Fibroblast of the conjunctiva (primary cell): ENCODE data around the gene ADPRM.
"Not testable (repeated sequence)": the region's sequence is repeated elsewhere in the genome, so short reads cannot be mapped to it uniquely, and the experiment has no call there.

ENCODE experiments used
- DNase-seq: peaks from one replicate; pipeline ENCODE4 v3.0.0-alpha.2; 2010; ENCODE audit warnings: low read depth

The ADPRM gene

DNA sequence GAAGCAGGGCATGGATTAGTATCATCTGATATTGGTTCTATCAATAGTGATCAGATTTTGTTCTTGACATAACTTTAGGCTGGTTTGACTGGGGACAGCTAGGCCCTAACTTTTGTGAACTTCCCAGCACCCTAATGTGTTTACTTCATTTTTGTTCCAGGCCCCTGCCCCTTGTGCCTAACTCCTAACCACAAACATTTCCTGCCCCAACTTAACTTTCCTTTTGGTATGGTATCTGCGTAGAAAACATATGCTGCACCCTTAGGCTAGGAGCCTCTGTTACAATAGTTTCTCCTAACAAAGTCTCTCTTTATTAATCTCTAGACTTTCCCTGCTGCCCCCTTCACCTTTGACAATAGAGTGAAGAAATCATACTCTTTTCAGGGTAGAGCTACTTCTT is 2.5 kb downstream of the ADPRM start:
- no peak for DNase-seq

DNA sequence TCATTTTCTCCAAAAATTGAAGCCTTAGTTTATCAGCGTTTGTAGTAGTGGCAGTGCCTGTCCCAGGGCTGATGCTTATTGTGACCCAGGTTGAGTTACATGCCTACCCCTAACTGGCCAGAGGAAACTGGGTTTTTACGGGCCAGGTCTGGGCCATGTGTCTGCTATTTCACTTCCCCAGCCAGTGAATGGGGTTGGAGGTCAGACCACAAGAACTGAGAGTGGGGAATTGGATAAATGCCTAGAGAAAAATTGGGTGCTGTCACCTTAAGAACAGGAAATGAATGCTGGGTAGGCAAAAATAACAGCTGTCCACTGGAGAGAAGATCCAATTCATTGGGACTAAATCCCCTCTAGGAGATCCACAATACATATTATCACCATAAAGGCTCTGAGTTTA is 5.2 kb downstream of the ADPRM start:
- DNase-seq = no peak

DNA sequence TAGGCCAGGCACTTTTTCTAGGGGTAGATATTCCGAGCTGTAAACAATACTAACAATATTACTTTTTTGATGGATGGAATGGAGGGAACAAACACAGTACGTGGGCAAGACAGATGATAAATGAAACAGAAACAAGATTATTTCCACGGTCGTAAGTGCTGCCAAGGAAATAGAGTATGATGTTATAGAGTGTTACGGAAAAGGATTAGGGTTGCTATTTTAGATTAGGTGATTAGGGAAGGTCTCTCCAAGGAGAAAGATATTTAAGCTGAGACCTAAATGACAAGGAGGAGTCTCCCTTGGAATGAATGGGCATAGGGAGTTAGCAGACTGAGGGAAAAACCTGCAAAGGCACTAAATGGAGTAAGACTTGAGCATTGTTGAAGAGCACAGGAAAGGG is 8.3 kb downstream of the ADPRM start:
- DNase-seq = no peak

DNA sequence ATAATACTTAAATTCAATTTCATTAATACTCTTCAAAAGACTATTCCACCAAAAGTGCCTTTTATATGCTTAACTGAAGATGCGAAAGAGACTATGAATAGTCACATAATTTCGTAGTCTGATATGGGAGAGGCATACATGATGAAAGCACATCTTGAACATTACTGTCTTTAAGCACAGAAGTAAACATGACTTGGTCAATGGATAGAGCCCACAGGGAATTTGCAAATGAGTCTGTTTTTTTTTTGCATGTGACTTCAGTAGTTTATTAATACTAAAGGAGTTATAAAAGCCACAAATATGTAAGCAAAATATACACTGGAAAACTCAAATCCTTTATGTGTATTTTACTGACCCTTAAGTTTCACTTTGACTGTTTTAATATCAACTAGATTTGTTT is 15.9 kb downstream of the ADPRM start:
- DNase-seq = no peak

DNA sequence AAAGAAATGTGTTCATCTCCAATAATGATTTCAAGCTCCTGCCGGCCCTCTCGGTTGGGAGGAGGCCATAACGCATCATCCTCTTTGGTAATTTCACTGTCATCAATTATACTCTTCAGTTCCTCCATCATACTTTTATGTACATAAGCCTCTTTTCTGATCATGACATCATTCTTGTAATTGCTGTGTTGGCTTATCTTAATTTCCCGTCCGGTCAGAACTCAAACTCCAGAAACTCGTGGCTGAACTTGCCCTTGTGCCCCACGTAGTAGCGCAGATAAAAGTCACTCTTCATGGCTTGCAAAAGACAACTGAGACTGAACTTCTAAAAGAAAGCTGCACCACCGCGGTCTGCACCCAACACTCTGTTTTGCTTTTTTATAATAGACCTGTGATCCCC is 18.8 kb downstream of the ADPRM start:
- no peak for DNase-seq

DNA sequence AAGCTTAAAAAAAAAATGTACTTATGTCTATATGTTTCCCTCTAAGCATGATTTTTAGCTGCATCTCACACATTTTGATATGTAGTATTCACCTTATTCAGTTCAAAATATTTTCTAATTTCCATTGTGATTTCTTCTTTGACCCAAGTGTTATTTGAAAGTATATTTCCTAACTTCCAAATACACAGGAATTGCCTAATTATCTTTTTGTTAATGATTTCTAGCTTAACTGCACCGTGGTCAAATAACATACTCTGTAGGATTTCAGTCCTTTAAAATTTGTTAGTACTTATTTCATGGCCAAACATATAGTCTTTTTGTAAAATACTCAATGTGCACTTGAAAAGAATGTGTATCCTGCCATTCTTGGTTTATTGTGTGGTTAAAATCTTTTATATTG is 21.2 kb downstream of the ADPRM start:
- DNase-seq = no peak

DNA sequence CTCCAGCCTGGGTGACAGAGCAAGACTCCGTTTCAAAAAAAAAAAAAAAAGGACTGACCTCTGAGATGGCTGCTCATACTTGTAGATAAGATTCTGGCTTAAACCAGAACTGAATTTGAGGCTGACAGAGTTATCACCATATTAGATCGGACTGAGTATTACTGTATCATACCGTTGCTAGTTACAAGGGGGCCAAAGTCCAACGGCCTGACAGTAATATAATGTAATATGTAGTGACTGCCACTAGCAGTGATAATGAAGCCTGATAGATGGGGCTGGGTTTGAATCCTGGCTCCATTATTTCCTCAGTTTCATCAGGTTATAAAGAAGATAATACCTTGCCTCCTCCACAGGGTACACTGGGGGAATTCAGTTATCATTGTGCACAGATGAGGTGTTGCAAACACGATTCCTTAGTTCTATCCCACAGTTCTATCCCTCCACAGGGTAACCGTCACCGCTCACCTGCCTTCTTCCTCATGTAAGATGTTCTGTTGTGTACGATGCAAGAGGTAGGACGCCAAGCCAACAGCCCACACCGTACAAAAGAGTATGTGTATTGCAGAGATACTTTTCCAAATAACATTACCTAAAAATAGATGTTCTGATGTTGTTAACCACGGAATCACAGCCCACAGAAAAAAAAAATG is 27.3 kb downstream of the ADPRM start:
- DNase-seq = no peak

DNA sequence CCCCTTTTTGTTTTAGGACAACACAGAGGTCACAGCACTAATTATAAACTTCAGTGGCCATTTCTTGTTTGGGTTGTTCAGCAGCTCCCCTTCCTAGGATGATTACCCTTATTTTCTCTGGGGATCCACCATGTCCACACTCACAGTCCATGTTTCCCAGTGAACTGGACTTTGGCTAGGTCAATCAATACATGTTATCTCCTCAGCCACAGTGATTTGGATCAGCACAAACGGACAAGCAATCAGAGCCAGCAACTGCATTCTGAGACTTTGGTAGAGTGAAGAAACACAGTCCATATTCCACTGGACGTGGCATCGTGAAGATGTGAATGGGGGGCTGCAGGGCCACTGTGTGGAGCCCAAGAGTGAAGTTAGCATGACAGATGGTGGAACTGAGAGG is 27.9 kb downstream of the ADPRM start:
- no peak for DNase-seq

DNA sequence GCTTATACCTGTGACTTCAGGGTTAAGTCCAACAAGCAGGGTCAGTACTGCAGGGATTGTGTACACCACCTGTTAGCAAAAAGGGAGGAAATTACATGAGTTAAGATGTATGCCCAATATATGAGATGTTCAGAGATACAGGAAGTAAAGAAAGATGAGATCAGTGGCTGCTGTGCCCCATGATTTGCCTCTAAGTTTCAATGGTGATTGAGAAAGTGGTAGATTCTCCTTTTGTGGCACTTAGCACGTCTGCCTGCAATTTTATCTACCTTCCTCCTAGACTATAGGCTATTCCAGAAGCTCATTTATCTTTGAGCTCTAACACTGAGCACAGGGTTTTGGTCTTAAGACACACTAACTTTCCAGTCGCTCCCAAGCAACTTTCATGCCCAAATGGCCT is 28.8 kb downstream of the ADPRM start:
- DNase-seq = no peak

DNA sequence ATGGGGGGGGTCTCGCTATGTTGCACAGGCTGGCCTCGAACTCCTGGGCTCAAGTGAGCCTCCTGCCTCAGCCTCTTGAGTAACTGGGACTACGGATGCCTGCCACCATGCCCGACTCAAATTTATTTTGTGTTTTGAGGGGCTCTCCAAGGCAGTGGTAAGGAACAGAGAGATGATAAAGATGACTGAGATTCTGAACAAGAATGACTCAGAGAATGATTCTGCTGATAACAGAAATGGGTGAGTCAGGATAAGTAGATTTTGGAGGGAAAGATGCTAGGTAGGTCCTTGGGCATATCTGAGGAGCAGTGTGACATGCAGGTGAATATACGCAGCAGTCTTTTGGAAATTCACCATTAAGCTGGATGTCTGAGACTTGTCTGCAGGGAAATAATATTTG is 29.8 kb downstream of the ADPRM start:
- no peak for DNase-seq

DNA sequence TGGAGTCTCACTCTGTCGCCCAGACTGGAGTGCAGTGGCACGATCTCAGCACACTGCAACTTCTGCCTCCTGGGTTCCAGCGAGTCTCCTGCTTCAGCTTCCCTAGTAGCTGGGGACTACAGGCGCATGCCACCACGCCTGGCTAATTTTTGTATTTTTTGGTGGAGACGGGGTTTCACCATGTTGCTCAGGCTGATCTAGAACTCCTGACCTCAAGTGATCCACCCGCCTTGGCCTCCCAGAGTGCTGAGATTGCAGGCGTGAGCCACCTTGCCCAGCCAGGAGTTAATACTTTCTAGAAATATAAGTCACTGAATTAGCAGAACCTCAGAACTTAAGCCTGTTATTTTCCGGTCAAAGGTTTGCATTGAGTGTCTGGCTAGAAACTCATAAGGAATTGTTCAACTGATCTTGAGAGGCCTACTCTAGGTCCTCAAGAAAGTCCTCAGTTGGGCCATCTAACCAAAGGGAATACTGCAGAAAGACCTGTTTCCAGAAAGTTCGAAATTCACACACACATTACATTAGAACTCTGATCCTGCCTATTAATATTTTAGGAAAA is 31.0 kb downstream of the ADPRM start:
- DNase-seq = no peak

DNA sequence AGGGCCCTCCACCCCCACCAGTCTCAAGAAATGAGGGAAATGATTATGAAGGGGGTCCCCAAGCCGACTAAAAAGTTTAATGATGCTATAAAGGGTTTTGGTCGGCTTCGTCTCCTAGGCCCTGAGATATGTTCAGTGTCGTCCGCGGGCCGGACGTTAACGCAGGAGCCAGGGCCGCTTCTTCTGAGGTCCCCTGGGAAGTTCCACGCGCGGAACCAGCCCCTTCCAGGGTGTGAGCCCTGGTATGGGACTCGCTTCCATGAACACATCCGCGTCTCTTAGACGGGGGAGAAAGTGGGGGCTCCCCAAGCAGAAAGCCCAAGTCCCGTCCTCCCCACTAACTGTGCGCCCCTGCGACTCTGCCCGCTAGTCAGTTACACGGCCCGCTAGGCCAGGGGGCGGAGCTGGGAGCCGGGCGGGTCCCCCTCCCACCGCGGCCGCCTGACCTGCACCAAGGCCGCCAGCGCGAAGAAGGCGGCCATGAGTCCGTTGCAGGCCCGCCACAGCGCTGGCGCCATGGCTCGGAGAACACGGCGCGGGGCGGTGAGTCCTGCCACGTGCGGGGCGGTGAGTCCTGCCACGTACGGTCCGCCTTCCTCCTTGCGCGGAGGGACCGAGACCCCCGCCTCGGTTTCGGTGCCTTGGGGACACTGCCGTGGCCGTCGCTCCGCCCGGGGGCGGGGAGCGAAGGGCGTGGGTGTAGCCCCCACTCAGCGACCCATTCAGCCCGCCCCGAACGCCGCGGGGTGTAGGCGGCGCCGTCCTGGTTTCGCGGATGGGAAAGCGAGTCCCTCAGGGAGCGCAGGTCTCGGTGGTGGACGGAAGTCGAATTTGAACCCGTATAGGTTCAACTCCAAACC is 32.2 kb downstream of the ADPRM start, which contains the start of gene TMEM220:
TSS of gene TMEM220 (minus strand) at position 690 of the 860 bp plus-strand sequence. CDS start at position 518, 172 bp downstream.
- DNase-seq = peak; percentile 60

DNA sequence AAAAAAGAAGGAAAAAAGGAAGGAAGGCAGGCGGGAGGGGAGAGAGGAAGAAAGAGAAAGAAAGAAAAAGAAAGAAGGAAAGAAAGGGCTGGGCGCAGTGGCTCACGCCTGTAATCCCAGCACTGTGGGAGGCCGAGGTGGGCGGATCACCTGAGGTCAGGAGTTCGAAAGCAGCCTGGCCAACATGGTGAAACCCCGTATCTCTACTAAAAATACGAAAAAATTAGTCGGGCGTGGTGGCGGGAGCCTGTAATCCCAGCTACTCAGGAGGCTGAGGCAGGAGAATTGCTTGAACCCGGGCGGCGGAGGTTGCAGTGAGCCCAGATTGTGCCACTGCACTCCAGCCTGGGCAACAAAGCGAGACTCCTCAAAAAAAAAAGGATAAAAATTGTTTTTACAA is 32.9 kb downstream of the ADPRM start:
- not testable (repeated sequence) for DNase-seq

DNA sequence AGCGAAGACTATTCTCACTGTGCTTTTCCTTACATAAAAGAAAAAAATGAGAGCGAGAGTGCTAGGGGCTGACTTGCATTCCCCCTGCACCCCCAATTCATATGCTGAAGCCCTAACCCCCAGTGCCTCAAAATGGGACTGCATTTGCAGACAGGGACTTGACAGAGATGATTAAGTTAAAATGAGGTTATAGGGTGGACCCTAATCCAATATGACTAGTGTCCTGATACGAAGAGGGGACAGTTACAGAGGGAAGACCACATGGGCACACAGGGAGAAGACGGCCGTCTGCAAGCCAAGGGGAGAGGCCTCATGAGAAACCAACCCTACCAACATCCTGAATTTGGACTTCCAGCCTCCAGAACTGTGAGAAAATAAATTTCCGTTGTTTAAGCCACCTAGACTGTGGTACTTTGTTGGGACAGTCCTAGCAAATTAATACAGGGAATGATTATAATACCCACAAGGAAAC is 34.0 kb downstream of the ADPRM start:
- no peak for DNase-seq

DNA sequence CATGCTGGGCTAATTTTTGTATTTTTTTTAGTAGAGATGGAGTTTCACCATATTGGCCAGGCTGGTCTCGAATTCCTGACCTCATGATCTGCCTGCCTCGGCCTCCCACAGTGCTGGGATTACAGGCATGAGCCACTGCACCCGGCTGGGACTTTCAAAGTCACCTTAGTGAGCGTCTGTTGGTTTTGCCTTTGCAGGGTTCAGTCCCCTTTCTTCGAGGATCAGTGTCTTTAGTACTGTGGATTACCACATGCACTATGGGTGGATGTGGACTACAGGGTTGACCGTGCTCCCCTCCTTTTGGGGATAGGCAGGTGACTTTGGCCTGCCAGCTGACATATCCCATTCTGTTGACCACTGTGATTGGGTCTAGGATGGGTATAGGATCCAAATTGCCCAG is 34.7 kb downstream of the ADPRM start:
- not testable (repeated sequence) for DNase-seq

DNA sequence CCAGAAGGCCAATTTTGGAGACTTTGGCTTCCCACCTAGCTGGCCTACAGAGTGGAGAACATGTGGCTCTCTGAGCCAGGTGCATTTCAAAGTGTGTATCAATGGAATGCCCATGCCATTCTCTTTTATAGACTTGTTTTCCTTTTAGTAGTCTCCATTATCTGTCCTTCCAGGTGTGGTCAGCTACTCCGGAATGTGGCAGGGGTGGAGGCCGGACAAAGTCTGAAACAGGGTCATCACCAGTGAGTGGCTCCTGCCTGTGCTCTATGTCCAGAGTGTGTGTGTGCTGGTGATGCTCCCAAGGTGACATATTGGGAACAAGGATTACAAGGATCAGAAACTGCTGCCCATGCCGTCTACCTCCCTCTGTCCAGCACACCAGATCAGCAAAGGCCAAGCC is 36.3 kb downstream of the ADPRM start:
- no peak for DNase-seq

DNA sequence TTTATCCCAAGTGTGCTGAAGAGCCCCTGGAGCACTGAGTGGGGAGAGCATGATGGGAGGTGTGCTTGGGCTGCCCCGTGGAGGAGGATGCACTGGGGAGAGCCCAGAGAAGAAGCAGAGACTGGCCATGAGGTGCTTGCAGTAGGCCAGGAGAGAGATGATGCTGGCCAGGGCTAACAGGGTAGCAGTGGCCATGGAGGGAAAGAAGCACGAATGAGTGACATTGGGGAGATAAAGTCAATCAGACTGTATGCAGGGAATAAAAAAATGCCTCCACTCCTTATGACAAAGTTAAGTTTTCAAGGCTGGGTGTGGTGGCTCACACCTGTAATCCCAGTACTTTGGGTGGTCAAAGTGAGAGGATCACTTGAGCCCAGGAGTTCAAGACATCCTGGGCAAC is 37.9 kb downstream of the ADPRM start:
- DNase-seq = no peak

DNA sequence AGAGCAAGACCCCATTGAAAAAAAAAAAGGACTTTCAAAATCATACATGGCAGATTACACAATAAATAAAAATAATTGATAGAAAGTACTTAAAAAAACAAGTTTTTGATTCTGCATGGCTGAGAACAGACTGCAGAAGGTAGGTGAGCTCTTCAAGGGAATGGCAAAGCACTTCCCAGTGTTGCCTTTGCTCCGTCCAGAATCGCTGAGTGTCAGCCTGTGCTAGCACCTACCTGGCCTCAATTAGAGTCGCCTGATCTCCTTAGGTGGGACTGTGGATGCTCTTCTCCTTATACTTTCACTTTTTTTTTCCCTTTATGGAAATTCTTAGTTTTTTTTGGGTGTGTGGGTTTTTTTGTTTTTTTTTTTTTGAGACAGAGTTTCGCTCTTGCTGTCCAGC is 38.4 kb downstream of the ADPRM start:
- DNase-seq = no peak

DNA sequence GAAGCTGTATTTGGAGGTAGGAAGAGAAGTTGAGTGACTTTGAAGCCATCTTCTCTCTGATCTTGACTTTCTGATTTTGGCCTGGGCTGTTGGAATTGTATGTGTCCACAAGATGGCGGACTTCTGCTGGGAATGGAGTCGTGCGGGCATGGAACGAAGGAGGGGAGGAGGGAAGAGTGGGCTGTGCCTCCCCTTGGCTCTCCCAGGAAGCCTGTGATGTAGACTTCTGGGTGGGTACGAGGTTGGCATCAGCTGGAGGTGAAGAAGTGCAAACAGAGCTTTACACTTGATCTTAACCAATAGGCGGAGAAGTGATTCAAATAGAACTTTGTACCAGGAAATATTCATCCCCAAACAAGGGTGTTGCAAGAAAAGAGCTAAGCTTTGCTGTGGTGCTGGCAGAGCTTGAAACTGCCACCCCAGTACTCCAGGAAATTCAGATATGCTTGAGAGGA is 39.8 kb downstream of the ADPRM start:
- peak; percentile 44 for DNase-seq

DNA sequence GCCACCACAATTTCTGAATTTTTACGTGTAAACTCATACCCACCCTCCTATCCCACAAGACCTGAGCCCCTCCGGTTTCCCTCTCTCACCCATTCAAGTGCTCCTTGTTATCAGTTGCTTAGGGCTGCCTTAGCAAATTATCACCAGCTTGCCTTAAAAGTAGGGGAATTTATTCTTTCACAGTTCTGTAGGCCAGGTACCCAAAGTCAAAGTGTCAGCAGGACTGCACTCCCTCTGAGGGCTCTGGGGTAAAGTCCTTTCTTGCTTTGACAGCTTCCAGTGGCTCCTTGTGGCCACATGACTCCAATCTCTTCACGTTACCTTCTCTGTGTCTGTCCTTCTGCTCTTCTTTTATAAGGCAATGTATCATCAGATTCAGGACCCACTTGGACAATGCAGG is 40.3 kb downstream of the ADPRM start:
- no peak for DNase-seq

DNA sequence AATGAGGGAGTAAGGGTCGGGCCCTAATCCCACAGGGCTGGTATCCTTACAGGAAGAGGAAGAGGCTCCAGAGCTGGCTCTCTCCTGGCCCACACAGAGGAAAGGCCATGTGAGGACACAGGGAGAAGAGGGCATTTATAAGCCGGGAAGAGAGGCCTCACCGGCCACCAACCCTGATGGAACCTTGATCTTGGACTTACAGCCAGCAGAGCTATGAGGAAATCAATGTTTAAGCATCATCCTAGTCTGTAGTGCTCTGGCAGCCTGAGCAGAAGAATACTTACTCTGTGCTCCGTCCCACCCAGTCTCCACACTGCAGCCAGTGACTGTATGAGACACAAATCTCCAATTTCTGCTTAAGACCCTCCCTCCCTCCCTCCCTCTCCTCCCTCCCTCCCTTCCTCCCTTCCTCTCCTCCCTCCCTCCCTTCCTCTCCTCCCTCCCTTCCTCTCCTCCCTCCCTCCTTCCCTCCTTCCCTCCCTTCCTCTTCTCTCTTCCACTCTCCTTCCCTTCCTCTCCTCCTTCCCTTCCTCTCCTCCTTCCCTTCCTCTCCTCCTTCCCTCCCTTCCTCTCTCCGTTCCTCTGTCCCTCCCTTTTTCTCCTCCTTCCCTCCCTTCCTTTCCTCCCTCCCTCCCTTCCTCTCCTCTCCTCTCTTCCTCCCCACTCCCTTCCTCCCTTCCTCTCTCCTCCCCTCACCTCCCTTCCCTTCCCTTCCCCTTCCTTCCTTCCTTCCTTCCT is 41.3 kb downstream of the ADPRM start:
- DNase-seq = no peak

DNA sequence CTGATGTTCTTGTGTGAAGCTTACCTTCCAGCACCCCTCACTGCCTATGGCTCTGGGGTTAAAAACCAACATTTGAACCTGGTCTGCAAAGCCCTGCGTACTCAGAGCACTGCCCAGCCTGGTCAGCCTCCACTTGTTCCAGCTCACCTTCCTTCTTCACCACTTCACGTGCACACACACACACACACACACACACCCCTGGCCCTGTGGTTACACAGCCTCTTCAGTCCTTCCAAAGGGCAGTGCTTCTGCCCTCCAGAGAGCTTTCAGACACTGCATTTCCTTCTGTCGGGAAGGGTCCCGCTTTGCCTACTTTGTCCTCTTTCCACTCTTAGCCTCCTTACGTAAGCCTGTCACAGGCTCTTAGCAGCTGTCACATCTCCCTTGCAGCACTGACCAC is 42.0 kb downstream of the ADPRM start:
- DNase-seq = no peak
